GM08714 (cell line): Measurements from ENCODE around the gene DEXI.
"Not testable (repeated sequence)": the region's sequence is repeated elsewhere in the genome, so short reads cannot be mapped to it uniquely, and the experiment has no call there.

Source experiments
- H3K4me3 ChIP-seq: fragments of 200-500 bp; sonication (Bioruptor generic); 2 replicates; pipeline ENCODE4 v1.5.1; 2014; ENCODE audit warnings: mild to moderate bottlenecking, low read length, inconsistent platforms
- ZNF274 ChIP-seq: IDR thresholded peaks from 2 replicates; pipeline ENCODE4 v1.6.1; 2012; ENCODE audit warnings: mild to moderate bottlenecking, low read depth, low read length

Gene DEXI

GRCh38 chr16:10978124-10978523 is 35.9 kb upstream of the DEXI start:
- no peak for TF ChIP-seq ZNF274
- H3K4me3 ChIP-seq, result no peak overlapping the region

GRCh38 chr16:10976634-10977033 is 34.4 kb upstream of the DEXI start:
- no peak overlapping the region for H3K4me3 ChIP-seq
- no peak for TF ChIP-seq ZNF274

- no peak for TF ChIP-seq ZNF274
- H3K4me3 ChIP-seq, result no peak overlapping the region
Observed at GRCh38 chr16:10972819-10973464, 30.7 kb upstream of the DEXI start.

GRCh38 chr16:10972108-10972818 is 30.0 kb upstream of the DEXI start:
- TF ChIP-seq ZNF274, result no peak
- no peak overlapping the region for H3K4me3 ChIP-seq

- no peak for TF ChIP-seq ZNF274
Observed at GRCh38 chr16:10971560-10971961, 29.3 kb upstream of the DEXI start.

GRCh38 chr16:10970065-10970464 is 27.8 kb upstream of the DEXI start:
- no peak for TF ChIP-seq ZNF274

More at GRCh38 chr16:10971560-10971961, 29.3 kb upstream of the DEXI start:
- H3K4me3 ChIP-seq, result no peak overlapping the region

GRCh38 chr16:10969615-10970014 is 27.3 kb upstream of the DEXI start:
- no peak overlapping the region for H3K4me3 ChIP-seq
- TF ChIP-seq ZNF274, result no peak

More at GRCh38 chr16:10970065-10970464, 27.8 kb upstream of the DEXI start:
- no peak overlapping the region for H3K4me3 ChIP-seq

GRCh38 chr16:10968498-10968897 is 26.2 kb upstream of the DEXI start:
- H3K4me3 ChIP-seq, result no peak overlapping the region
- TF ChIP-seq ZNF274, result no peak

- TF ChIP-seq ZNF274, result no peak
- no peak overlapping the region for H3K4me3 ChIP-seq
Observed at GRCh38 chr16:10967986-10968385, 25.7 kb upstream of the DEXI start.

GRCh38 chr16:10966559-10966958 is 24.3 kb upstream of the DEXI start:
- not testable (repeated sequence) for H3K4me3 ChIP-seq

- no peak overlapping the region; the same call in 1 of the 2 replicates for H3K4me3 ChIP-seq
- TF ChIP-seq ZNF274, result no peak
Observed at GRCh38 chr16:10966129-10966528, 23.9 kb upstream of the DEXI start.

- H3K4me3 ChIP-seq, result no peak overlapping the region; the same call in 1 of the 2 replicates
- no peak for TF ChIP-seq ZNF274
Observed at GRCh38 chr16:10965440-10966061, 23.3 kb upstream of the DEXI start.

GRCh38 chr16:10964891-10965326 is 22.6 kb upstream of the DEXI start:
- TF ChIP-seq ZNF274, result no peak
- H3K4me3 ChIP-seq, result peak overlapping the region; percentile 46; the same call in 1 of the 2 replicates

- H3K4me3 ChIP-seq, result no peak overlapping the region; the same call in 1 of the 2 replicates
- TF ChIP-seq ZNF274, result no peak
Observed at GRCh38 chr16:10964039-10964890, 22.0 kb upstream of the DEXI start.

GRCh38 chr16:10961231-10961630 is 19.0 kb upstream of the DEXI start:
- H3K4me3 ChIP-seq, result no peak overlapping the region
- no peak for TF ChIP-seq ZNF274
